Cardiac muscle cell (in vitro differentiated cells and primary cell): ENCODE measurements around the gene ARSA. TPM values are rescaled to one million over a fixed set of nuclear protein-coding genes. Genes with fewer than 3 reads are reported as not detected.
"Not testable (repeated sequence)": the region's sequence is repeated elsewhere in the genome, so short reads cannot be mapped to it uniquely, and the experiment has no call there.

Experiments
- DNase-seq, 2 donors: peaks; one replicate each; pipeline versions ENCODE4 v3.0.0 to v3.0.0-alpha.2; 2010 to 2017; ENCODE audit warnings: low read depth in 1 of 2, low spot score in 1 of 2
- H3K27ac ChIP-seq: fragments of 200-600 bp; sonication (generic); 2 replicates; pipeline ENCODE4 v1.5.1; 2016
- H3K27me3 ChIP-seq: fragments of 200-600 bp; sonication (generic); 2 replicates; pipeline ENCODE4 v1.6.0; 2016; ENCODE audit warnings: control low read depth
- H3K36me3 ChIP-seq: fragments of 200-600 bp; sonication (generic); 2 replicates; pipeline ENCODE4 v1.5.1; 2016; ENCODE audit warnings: control low read depth
- H3K4me1 ChIP-seq: fragments of 200-600 bp; sonication (generic); 2 replicates; pipeline ENCODE4 v1.8.1; 2017; ENCODE audit warnings: low read depth, mild to moderate bottlenecking, mixed run types
- H3K4me3 ChIP-seq: fragments of 200-600 bp; sonication (generic); 2 replicates; pipeline ENCODE4 v1.5.1; 2016; ENCODE audit warnings: mild to moderate bottlenecking
- H3K9me3 ChIP-seq: fragments of 200-600 bp; sonication (generic); 2 replicates; pipeline ENCODE4 v1.5.1; 2017; ENCODE audit warnings: low read depth, mild to moderate bottlenecking, control low read depth
- polyA plus RNA-seq: library from polyadenylated mRNA; unstranded; fragments of >200 nt; fragmentation: Nextera tagmentation; extraction: Ambion mirVana; gene quantifications from 2 replicates; pipeline ENCODE4 v1.2.1, GENCODE V29; 2016
- total RNA-seq: library from RNA; depleted of rRNA; stranded (reverse); fragments of >200 nt; gene quantifications from 2 replicates; pipeline ENCODE4 v1.2.3, GENCODE V29; 2016
- TF ChIP-seq, protein P1 (sequence below): IDR thresholded peaks from 2 replicates; pipeline ENCODE4 v1.5.1; 2012; ENCODE audit warnings: low read depth, mild to moderate bottlenecking, low read length

ARSA gene
- total and polyA plus RNA-seq, 2 experiments from 2014 or later, result 16.8 to 58.1 TPM

DNA sequence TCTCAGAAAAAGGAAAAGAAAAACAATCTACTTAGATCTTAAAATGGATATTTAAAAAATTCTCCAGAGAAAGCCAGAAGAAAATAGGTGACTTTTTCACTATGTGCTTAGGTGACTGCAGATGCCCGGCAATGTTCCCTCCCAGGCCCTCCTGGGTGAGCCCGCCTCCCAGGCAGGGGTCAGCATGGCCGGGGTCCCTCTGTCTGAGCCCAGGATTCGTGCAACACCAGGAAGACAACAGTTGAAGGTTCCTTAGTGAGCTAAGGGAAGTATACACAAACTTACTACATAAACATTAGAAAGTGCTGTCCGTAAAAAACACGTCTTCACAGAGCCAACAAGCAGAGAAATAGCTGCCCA lies 15.8 kb downstream of the ARSA start:
- Histone ChIP-seq H3K4me1 (no peaks in the 10 kb centered on the region), H3K27me3 (peaks cover 21% of the 10 kb centered on the region), H3K27ac (no peak overlapping the region), H3K4me3 (no peak overlapping the region), H3K36me3 (no peaks in the 10 kb centered on the region), H3K9me3 (no peaks in the 10 kb centered on the region)
- DNase-seq, result no peak
- TF ChIP-seq, protein P1, sequence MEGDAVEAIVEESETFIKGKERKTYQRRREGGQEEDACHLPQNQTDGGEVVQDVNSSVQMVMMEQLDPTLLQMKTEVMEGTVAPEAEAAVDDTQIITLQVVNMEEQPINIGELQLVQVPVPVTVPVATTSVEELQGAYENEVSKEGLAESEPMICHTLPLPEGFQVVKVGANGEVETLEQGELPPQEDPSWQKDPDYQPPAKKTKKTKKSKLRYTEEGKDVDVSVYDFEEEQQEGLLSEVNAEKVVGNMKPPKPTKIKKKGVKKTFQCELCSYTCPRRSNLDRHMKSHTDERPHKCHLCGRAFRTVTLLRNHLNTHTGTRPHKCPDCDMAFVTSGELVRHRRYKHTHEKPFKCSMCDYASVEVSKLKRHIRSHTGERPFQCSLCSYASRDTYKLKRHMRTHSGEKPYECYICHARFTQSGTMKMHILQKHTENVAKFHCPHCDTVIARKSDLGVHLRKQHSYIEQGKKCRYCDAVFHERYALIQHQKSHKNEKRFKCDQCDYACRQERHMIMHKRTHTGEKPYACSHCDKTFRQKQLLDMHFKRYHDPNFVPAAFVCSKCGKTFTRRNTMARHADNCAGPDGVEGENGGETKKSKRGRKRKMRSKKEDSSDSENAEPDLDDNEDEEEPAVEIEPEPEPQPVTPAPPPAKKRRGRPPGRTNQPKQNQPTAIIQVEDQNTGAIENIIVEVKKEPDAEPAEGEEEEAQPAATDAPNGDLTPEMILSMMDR, result no peak

DNA sequence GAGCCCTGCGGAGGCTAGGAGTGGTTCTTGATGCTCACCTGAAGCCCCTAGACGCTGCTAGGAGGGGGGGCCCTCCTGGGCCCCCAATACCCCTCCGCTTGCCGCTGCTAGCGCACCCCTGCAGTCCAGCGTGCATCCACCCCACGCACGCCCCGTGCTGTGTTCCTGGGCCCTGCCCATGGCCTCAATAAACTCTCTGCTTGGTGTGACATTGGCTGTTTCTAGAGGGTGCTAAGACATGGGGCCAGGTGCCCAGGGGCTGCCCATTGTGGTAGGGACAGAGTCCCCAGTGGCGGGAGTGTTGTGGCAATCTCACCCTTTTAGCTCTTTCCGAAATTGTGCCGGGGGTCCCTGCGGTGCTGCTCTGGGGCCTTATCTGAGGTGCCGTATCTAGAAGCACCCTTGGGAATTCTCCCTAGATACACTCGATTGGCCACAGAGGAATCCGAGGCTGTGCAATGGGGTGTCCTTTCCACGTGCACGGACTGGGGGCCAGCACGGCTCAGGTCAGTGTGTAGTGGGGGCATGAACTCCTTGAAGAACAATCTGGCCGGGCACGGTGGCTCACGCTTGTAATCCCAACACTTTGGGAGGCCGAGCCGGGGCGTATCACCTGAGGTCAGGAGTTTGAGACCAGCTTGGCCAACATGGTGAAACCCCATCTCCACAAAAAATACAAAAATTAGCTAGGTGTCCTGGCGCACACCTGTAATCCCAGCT lies 16.5 kb downstream of the ARSA start:
- Histone ChIP-seq H3K27ac (no peak overlapping the region), H3K4me3 (no peak overlapping the region)
- TF ChIP-seq, protein P1, result no peak

DNA sequence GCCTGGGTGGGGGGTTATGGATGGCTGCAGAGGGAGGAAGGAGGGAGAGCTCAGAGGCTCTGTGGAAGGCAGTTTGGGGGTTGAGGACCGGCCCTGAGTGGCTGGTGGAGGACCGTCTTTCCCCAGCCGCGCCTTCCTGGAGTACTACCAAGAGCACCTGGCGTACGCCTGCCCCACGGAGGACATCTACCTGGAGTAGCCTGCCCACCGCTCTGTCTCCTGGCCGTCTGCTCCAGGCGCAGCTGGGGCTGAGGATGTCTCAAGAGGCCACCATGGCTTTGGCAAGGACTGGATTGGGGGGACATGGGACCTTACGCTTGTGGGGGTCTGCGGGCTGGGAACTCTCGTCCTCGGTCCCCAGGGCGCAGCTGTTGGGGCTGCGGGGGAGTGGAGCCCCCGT lies 17.4 kb downstream of the ARSA start:
- no peak for DNase-seq
- no peaks in the 10 kb centered on the region for H3K9me3 ChIP-seq
- peaks cover 35% of the 10 kb centered on the region for H3K27me3 ChIP-seq
- TF ChIP-seq, protein P1, result no peak
- no peak overlapping the region for H3K27ac ChIP-seq
- no peaks in the 10 kb centered on the region for H3K4me1 ChIP-seq
- no peaks in the 10 kb centered on the region for H3K36me3 ChIP-seq
- no peak overlapping the region for H3K4me3 ChIP-seq

More for the DNA sequence above, 16.5 kb downstream of the ARSA start:
- peaks cover 27% of the 10 kb centered on the region for H3K27me3 ChIP-seq
- H3K4me1 ChIP-seq, result no peaks in the 10 kb centered on the region
- no peak for DNase-seq
- H3K9me3 ChIP-seq, result no peaks in the 10 kb centered on the region
- H3K36me3 ChIP-seq, result no peaks in the 10 kb centered on the region

DNA sequence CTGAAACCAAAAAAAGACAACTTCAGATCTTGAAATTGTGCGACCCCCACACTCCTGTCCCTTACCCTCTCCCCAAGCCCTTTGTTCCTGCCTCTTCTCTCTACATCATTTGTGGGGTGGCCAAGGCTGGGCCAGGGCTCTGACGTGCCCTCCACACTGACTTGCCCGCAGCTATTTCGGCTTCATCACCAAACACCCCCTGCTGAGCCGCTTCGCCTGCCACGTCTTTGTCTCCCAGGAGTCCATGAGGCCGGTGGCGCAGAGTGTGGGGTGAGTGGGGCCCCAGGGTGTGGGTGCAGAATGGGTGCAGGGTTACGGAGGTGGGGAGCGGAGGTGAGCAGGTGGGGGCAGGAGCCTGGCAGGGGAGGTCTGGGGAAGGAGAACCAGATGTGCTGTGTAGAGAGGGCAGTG lies 17.9 kb downstream of the ARSA start:
- H3K4me3 ChIP-seq, result no peak overlapping the region
- TF ChIP-seq, protein P1, result no peak
- H3K27me3 ChIP-seq, result peaks cover 38% of the 10 kb centered on the region
- DNase-seq, result no peak
- no peak overlapping the region for H3K27ac ChIP-seq
- no peaks in the 10 kb centered on the region for H3K36me3 ChIP-seq
- no peaks in the 10 kb centered on the region for H3K4me1 ChIP-seq
- H3K9me3 ChIP-seq, result no peaks in the 10 kb centered on the region

DNA sequence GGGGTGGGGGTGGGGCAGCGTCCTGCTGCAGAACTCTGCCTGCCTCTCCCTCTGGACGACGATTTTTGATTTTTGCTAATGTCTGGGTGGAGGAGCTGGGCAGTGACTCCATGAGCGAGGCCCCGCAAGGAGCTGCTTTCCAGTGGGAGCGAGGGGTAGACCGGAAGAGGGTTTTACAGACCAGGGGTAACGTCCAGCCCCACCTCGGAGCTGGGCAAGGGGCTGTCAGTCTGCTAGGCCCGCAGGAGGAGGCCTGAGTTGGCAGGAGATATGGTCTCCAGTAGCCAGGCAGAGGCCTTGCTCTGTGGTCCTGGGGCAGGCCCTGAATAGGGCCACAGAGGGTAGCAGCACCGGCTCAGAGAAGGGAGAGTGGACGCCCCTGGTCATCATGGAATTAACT lies 18.4 kb downstream of the ARSA start:
- no peak overlapping the region for H3K4me3 ChIP-seq
- H3K4me1 ChIP-seq, result no peaks in the 10 kb centered on the region
- no peak overlapping the region for H3K27ac ChIP-seq
- peaks cover 43% of the 10 kb centered on the region for H3K27me3 ChIP-seq
- H3K36me3 ChIP-seq, result no peaks in the 10 kb centered on the region
- TF ChIP-seq, protein P1, result no peak
- DNase-seq, result no peak
- no peaks in the 10 kb centered on the region for H3K9me3 ChIP-seq

DNA sequence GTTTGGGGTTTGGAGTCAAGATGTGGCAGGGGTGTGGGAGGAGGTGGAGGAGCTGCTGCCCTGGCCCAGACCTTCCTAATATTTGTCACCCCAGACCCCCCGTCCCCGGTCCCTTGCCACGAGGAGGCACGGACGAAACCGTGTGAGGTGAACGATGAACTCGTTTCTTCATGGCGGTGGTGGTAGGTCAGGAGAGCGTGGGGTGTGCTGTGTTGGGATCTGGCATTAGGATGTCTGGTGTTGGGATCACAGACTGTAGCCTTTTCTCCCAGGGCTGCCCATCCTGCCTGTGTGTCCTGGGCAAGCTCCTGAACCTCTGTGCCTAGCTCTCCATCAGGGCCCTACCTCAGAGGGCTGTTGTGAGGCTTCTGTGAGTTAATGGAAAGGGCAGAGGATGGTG lies 19.0 kb downstream of the ARSA start:
- no peaks in the 10 kb centered on the region for H3K36me3 ChIP-seq
- H3K4me3 ChIP-seq, result no peak overlapping the region
- TF ChIP-seq, protein P1, result no peak
- H3K4me1 ChIP-seq, result no peaks in the 10 kb centered on the region
- no peak for DNase-seq
- H3K27ac ChIP-seq, result no peak overlapping the region
- peaks cover 47% of the 10 kb centered on the region for H3K27me3 ChIP-seq
- H3K9me3 ChIP-seq, result no peaks in the 10 kb centered on the region

DNA sequence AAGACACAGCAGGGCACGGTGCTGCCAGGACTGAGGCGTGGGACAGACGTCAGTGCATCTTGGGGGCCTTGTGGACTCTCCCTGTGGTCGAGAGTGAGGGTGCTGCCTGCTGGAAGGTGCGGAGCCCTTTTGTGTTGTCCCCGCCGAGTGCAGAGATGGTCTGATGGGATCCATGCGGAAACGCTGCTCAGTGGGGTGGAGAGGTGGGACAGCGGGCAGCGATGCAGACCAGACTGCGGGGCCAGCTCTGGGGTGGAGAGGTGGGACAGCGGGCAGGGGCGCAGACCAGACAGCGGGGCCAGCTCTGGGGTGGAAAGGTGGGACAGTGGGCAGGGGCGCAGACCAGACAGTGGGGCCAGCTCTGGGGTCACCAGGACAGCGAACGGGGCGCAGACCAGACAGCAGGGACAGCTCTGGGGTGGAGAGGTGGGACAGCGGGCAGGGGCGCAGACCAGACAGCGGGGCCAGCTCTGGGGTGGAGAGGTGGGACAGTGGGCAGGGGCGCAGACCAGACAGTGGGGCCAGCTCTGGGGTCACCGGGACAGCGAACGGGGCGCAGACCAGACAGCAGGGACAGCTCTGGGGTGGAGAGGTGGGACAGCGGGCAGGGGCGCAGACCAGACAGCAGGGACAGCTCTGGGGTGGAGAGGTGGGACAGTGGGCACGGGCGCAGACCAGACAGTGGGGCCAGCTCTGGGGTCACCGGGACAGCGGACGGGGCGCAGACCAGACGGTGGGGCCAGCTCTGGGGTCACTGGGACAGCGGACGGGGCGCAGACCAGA lies 19.7 kb downstream of the ARSA start:
- DNase-seq, result not testable (repeated sequence)
- peaks cover 55% of the 10 kb centered on the region for H3K27me3 ChIP-seq

More for the DNA sequence above, 19.7 kb downstream of the ARSA start:
- not testable (repeated sequence) for H3K4me3 ChIP-seq, H3K4me1 ChIP-seq, H3K9me3 ChIP-seq, H3K27ac ChIP-seq, H3K36me3 ChIP-seq
